HEK293 (cell line): ENCODE measurements around the gene UGGT2.
"Not testable (repeated sequence)": the region's sequence is repeated elsewhere in the genome, so short reads cannot be mapped to it uniquely, and the experiment has no call there.

ENCODE experiments used
- CTCF ChIA-PET: fragments of 350-600 bp; formaldehyde crosslinking; extraction: SDS; loops from one replicate; lab custom pipeline; 2021; ENCODE audit warnings: antibody characterized with exemption; lab: Yijun Ruan, JAX
- POLR2A ChIA-PET: fragments of 300-600 bp; formaldehyde crosslinking; extraction: SDS; loops from one replicate; lab custom pipeline; 2020; ENCODE audit warnings: antibody characterized with exemption, inconsistent platforms; lab: Yijun Ruan, JAX
- H3K27ac ChIP-seq: fragments of 200-500 bp; sonication (Bioruptor generic); 2 replicates; pipeline ENCODE4 v1.5.1; 2014; ENCODE audit warnings: low read depth, low read length, control low read depth, inconsistent platforms; ENCODE audit errors: extremely low read depth
- H3K36me3 ChIP-seq, 2 experiments: fragments of 200-500 bp in 1 of 2; sonication (Bioruptor generic) in 1 of 2; 1 replicate in 1 of 2; 2 replicates in 1 of 2; pipeline ENCODE4 v1.5.1; 2014 to 2017; ENCODE audit warnings: inconsistent platforms in 2 of 2, low read length in 2 of 2; ENCODE audit not compliant: control insufficient read depth in 2 of 2, insufficient read depth in 1 of 2
- H3K4me1 ChIP-seq: fragments of 200-500 bp; sonication (Bioruptor generic); 2 replicates; pipeline ENCODE4 v1.5.1; 2014; ENCODE audit warnings: mild to moderate bottlenecking, low read length, inconsistent platforms; ENCODE audit not compliant: control insufficient read depth, insufficient read depth
- H3K4me3 ChIP-seq: 2 replicates; pipeline ENCODE4 v1.5.1; 2011; ENCODE audit warnings: low read depth, mild to moderate bottlenecking, control low read depth, low read length, moderate library complexity
- H3K9me3 ChIP-seq: fragments of 200-500 bp; sonication (Bioruptor generic); 2 replicates; pipeline ENCODE4 v1.5.1; 2014; ENCODE audit warnings: low read depth, low read length, inconsistent platforms; ENCODE audit not compliant: control insufficient read depth, insufficient read depth
- GLIS2 ChIP-seq: fragments of 450-650 bp; formaldehyde crosslinking; IDR thresholded peaks from 2 replicates; pipeline ENCODE4 v1.5.1; 2016; ENCODE audit warnings: missing biosample characterization, missing genetic modification characterization
- MYNN ChIP-seq: fragments of 450-650 bp; formaldehyde crosslinking; IDR thresholded peaks from 2 replicates; pipeline ENCODE4 v1.5.1; 2016; ENCODE audit warnings: missing biosample characterization, missing genetic modification characterization, borderline replicate concordance
- RBAK ChIP-seq: fragments of 450-650 bp; formaldehyde crosslinking; IDR thresholded peaks from 2 replicates; pipeline ENCODE4 v1.5.1; 2016; ENCODE audit warnings: missing biosample characterization, missing genetic modification characterization
- ZBTB1 ChIP-seq: fragments of 450-650 bp; formaldehyde crosslinking; IDR thresholded peaks from 2 replicates; pipeline ENCODE4 v1.5.1; 2016; ENCODE audit warnings: missing biosample characterization, missing genetic modification characterization
- ZFP41 ChIP-seq: fragments of 450-650 bp; formaldehyde crosslinking; IDR thresholded peaks from 2 replicates; pipeline ENCODE4 v1.5.1; 2016; ENCODE audit warnings: missing biosample characterization, missing genetic modification characterization, borderline replicate concordance
- ZNF16 ChIP-seq: fragments of 450-650 bp; formaldehyde crosslinking; IDR thresholded peaks from 2 replicates; pipeline ENCODE4 v1.5.1; 2016; ENCODE audit warnings: low read depth, missing biosample characterization, missing genetic modification characterization
- ZNF202 ChIP-seq: fragments of 450-650 bp; formaldehyde crosslinking; IDR thresholded peaks from 2 replicates; pipeline ENCODE4 v1.5.1; 2016; ENCODE audit warnings: missing biosample characterization, missing genetic modification characterization, borderline replicate concordance
- ZNF211 ChIP-seq: fragments of 450-650 bp; formaldehyde crosslinking; IDR thresholded peaks from 2 replicates; pipeline ENCODE4 v1.5.1; 2016; ENCODE audit warnings: low read depth, missing biosample characterization, missing genetic modification characterization
- ZNF311 ChIP-seq: fragments of 450-650 bp; formaldehyde crosslinking; IDR thresholded peaks from 2 replicates; pipeline ENCODE4 v1.5.1; 2017; ENCODE audit warnings: missing biosample characterization, missing genetic modification characterization, borderline replicate concordance
- ZNF529 ChIP-seq: fragments of 450-650 bp; formaldehyde crosslinking; IDR thresholded peaks from 2 replicates; pipeline ENCODE4 v1.5.1; 2017; ENCODE audit warnings: missing genetic modification characterization, missing biosample characterization; ENCODE audit not compliant: insufficient replicate concordance
- ZNF530 ChIP-seq: fragments of 450-650 bp; formaldehyde crosslinking; IDR thresholded peaks from 2 replicates; pipeline ENCODE4 v1.5.1; 2016; ENCODE audit warnings: low read depth, missing biosample characterization, missing genetic modification characterization
- ZNF544 ChIP-seq: fragments of 450-650 bp; formaldehyde crosslinking; IDR thresholded peaks from 2 replicates; pipeline ENCODE4 v1.5.0; 2017; ENCODE audit warnings: missing biosample characterization, missing genetic modification characterization
- TF ChIP-seq, protein P1 (sequence below): fragments of 450-650 bp; formaldehyde crosslinking; IDR thresholded peaks from 2 replicates; pipeline ENCODE4 v1.5.1; 2016; ENCODE audit warnings: missing biosample characterization, missing genetic modification characterization
- TF ChIP-seq, protein P2 (sequence below): fragments of 450-650 bp; formaldehyde crosslinking; IDR thresholded peaks from 2 replicates; pipeline ENCODE4 v1.5.1; 2016; ENCODE audit warnings: missing biosample characterization, missing genetic modification characterization, borderline replicate concordance
- TF ChIP-seq, protein P3 (sequence below): fragments of 450-650 bp; formaldehyde crosslinking; conservative IDR thresholded peaks from 2 replicates; pipeline ENCODE4 v1.5.1; 2016; ENCODE audit warnings: low read depth, missing biosample characterization, missing genetic modification characterization
- TF ChIP-seq, protein P4 (sequence below): fragments of 450-650 bp; formaldehyde crosslinking; IDR thresholded peaks from 2 replicates; pipeline ENCODE4 v1.5.0; 2017; ENCODE audit warnings: missing biosample characterization, missing genetic modification characterization, borderline replicate concordance

Gene UGGT2

DNA sequence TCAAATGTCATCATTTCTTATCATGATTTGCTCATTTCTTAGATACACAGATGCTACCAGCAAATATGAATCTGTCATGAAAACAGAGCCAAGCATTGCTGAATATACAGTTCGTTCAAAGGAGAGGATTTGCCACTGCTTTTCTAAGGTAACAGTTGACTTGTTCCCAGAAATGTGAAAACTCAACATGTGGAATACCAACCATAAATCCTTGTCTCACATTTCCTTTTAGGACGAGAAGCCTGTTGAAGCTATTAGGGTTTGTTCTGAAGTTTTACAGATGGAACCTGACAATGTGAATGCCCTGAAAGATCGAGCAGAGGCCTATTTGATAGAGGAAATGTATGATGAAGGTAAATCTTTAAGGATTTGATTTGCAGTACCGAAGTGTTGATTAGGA, 289.6 kb downstream of the UGGT2 start (continued):
- TF ChIP-seq ZBTB1 (tag by site-specific recombination), result no peak
- TF ChIP-seq ZNF530, result no peak
- TF ChIP-seq, protein P1, sequence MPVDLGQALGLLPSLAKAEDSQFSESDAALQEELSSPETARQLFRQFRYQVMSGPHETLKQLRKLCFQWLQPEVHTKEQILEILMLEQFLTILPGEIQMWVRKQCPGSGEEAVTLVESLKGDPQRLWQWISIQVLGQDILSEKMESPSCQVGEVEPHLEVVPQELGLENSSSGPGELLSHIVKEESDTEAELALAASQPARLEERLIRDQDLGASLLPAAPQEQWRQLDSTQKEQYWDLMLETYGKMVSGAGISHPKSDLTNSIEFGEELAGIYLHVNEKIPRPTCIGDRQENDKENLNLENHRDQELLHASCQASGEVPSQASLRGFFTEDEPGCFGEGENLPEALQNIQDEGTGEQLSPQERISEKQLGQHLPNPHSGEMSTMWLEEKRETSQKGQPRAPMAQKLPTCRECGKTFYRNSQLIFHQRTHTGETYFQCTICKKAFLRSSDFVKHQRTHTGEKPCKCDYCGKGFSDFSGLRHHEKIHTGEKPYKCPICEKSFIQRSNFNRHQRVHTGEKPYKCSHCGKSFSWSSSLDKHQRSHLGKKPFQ (tag by site-specific recombination), result no peak
- TF ChIP-seq ZNF211 (tag by site-specific recombination), result no peak
- no peak for TF ChIP-seq RBAK (tag by site-specific recombination)
- TF ChIP-seq MYNN, result no peak
- TF ChIP-seq, protein P2, sequence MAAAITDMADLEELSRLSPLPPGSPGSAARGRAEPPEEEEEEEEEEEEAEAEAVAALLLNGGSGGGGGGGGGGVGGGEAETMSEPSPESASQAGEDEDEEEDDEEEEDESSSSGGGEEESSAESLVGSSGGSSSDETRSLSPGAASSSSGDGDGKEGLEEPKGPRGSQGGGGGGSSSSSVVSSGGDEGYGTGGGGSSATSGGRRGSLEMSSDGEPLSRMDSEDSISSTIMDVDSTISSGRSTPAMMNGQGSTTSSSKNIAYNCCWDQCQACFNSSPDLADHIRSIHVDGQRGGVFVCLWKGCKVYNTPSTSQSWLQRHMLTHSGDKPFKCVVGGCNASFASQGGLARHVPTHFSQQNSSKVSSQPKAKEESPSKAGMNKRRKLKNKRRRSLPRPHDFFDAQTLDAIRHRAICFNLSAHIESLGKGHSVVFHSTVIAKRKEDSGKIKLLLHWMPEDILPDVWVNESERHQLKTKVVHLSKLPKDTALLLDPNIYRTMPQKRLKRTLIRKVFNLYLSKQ (tag by site-specific recombination), result no peak
- no peak for TF ChIP-seq ZNF202 (tag by site-specific recombination)
- TF ChIP-seq GLIS2, result no peak
- TF ChIP-seq, protein P3, sequence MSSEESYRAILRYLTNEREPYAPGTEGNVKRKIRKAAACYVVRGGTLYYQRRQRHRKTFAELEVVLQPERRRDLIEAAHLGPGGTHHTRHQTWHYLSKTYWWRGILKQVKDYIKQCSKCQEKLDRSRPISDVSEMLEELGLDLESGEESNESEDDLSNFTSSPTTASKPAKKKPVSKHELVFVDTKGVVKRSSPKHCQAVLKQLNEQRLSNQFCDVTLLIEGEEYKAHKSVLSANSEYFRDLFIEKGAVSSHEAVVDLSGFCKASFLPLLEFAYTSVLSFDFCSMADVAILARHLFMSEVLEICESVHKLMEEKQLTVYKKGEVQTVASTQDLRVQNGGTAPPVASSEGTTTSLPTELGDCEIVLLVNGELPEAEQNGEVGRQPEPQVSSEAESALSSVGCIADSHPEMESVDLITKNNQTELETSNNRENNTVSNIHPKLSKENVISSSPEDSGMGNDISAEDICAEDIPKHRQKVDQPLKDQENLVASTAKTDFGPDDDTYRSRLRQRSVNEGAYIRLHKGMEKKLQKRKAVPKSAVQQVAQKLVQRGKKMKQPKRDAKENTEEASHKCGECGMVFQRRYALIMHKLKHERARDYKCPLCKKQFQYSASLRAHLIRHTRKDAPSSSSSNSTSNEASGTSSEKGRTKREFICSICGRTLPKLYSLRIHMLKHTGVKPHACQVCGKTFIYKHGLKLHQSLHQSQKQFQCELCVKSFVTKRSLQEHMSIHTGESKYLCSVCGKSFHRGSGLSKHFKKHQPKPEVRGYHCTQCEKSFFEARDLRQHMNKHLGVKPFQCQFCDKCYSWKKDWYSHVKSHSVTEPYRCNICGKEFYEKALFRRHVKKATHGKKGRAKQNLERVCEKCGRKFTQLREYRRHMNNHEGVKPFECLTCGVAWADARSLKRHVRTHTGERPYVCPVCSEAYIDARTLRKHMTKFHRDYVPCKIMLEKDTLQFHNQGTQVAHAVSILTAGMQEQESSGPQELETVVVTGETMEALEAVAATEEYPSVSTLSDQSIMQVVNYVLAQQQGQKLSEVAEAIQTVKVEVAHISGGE, result no peak
- no peak for TF ChIP-seq ZNF544 (tag by site-specific recombination)
- no peak for TF ChIP-seq ZNF529 (tag by site-specific recombination)
- TF ChIP-seq, protein P4, sequence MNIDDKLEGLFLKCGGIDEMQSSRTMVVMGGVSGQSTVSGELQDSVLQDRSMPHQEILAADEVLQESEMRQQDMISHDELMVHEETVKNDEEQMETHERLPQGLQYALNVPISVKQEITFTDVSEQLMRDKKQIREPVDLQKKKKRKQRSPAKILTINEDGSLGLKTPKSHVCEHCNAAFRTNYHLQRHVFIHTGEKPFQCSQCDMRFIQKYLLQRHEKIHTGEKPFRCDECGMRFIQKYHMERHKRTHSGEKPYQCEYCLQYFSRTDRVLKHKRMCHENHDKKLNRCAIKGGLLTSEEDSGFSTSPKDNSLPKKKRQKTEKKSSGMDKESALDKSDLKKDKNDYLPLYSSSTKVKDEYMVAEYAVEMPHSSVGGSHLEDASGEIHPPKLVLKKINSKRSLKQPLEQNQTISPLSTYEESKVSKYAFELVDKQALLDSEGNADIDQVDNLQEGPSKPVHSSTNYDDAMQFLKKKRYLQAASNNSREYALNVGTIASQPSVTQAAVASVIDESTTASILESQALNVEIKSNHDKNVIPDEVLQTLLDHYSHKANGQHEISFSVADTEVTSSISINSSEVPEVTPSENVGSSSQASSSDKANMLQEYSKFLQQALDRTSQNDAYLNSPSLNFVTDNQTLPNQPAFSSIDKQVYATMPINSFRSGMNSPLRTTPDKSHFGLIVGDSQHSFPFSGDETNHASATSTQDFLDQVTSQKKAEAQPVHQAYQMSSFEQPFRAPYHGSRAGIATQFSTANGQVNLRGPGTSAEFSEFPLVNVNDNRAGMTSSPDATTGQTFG, result no peak
- no peak for TF ChIP-seq ZNF16 (tag by site-specific recombination)
- TF ChIP-seq ZNF311 (tag by site-specific recombination), result no peak
- no peak for TF ChIP-seq ZFP41 (tag by site-specific recombination)
- TF ChIP-seq, all 188 proteins: peak for 0

DNA sequence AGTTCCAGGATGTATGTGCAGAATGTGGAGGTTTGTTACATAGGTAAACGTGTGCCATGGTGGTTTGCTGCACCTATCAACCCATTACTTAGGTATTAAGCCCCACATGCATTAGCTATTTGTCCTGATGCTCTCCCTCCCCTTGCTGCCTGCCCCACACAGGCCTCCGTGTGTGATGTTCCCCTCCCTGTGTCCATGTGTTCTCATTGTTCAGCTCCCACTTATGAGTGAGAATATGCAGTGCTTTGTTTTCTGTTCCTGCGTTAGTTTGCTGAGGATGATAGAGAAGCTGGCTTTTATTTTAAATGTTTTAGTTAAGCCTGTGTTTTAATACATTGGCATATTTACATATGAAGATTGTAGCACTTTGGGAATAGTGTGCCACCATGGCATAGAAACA, 290.6 kb downstream of the UGGT2 start:
- H3K9me3 ChIP-seq, H3K27ac ChIP-seq, POLR2A ChIA-PET, H3K4me1 ChIP-seq, H3K4me3 ChIP-seq: not testable (repeated sequence)
- peaks cover 0 to 10% of the 10 kb centered on the region in 2 experiments; a peak in 2 of 3 replicates for H3K36me3 ChIP-seq
- CTCF ChIA-PET, result interaction anchor here (0.7 kb wide), 1 partner anchor 78 kb away, joined by 3 read pairs; no protein-coding TSS in a partner anchor
